Ascending aorta (tissue), 2 donors: ENCODE measurements around the gene TBC1D25. TPM values are rescaled to one million over a fixed set of nuclear protein-coding genes. Genes with fewer than 3 reads are reported as not detected.

Source experiments
- DNase-seq, 2 donors: peaks; one replicate each; pipeline ENCODE4 v3.0.0-alpha.2; 2019; ENCODE audit warnings: low spot score in 2 of 2
- H3K27ac ChIP-seq, 2 donors: fragments of 200-600 bp; sonication (generic); one replicate each; pipeline ENCODE4 v1.5.1; 2016 to 2017; ENCODE audit warnings: mild to moderate bottlenecking in 1 of 2
- H3K27me3 ChIP-seq: fragments of 200-600 bp; sonication (generic); one replicate; pipeline ENCODE4 v1.5.1; 2017
- H3K36me3 ChIP-seq, 2 donors: fragments of 200-600 bp; sonication (generic); one replicate each; pipeline ENCODE4 v1.5.1; 2016
- H3K4me1 ChIP-seq, 2 donors: fragments of 200-600 bp; sonication (generic); one replicate each; pipeline ENCODE4 v1.5.1; 2016 to 2017; ENCODE audit warnings: mild to moderate bottlenecking in 1 of 2
- H3K4me3 ChIP-seq, 2 donors: fragments of 200-600 bp; sonication (generic); one replicate each; pipeline ENCODE4 v1.5.1; 2016 to 2017; ENCODE audit warnings: mild to moderate bottlenecking in 1 of 2
- H3K9me3 ChIP-seq, 2 donors: fragments of 200-600 bp; sonication (generic); one replicate each; pipeline ENCODE4 v1.5.1; 2016
- CTCF ChIP-seq, 3 experiments: fragments of 200-600 bp in 2 of 3; fragments of 450-650 bp in 1 of 3; sonication (generic) in 2 of 3; IDR thresholded peaks; one replicate each; pipeline ENCODE4 v1.5.1; 2016 to 2019; ENCODE audit warnings: antibody characterized with exemption in 3 of 3, mild to moderate bottlenecking in 1 of 3, moderate library complexity in 1 of 3
- intact Hi-C: fragments of 100-400 bp; cut with DNase I; formaldehyde crosslinking; loops from one replicate; pipeline ENCODE4 v1.15.1; 2023
- total RNA-seq: library from RNA; depleted of rRNA; stranded (reverse); fragments of >200 nt; gene quantifications from one replicate; pipeline ENCODE4 v1.1.0, GENCODE V29; 2016

The TBC1D25 gene
- 8.2 TPM for total RNA-seq

GRCh38 chrX:48539345-48540027, at the start of gene TBC1D25:
TSS of gene TBC1D25 (plus strand) at chrX:48539714. CDS start at chrX:48539798, 84 bp downstream.
- H3K4me1 ChIP-seq: no peaks in the 10 kb centered on the region
- H3K27me3 ChIP-seq: no peaks in the 10 kb centered on the region
- peak; percentile 20 to 55 (median 43) for TF ChIP-seq CTCF (IDR thresholded peaks at IDR 0.05)
- DNase-seq: peak; percentile 93 to 98
- intact Hi-C loops: loop anchor here (1.0 to 10.0 kb wide), 7 partner anchors 18 to 375 kb away; partner anchors contain the start of genes EBP, FTSJ1, HDAC6 and PIM2
- peak within 1 kb of the TSS; percentile 53 to 78 for H3K4me3 ChIP-seq
- H3K27ac ChIP-seq: peak within 1 kb of the TSS; percentile 79 to 87
- peaks cover 0 to 7% of the 10 kb centered on the region in 2 donors for H3K36me3 ChIP-seq
- H3K9me3 ChIP-seq: no peaks in the 10 kb centered on the region

- no peaks in the 10 kb centered on the region for H3K27me3 ChIP-seq
- intact Hi-C loops: no loop called here
- DNase-seq: no peak
- H3K36me3 ChIP-seq: no peaks in the 10 kb centered on the region
- no peak overlapping the region for H3K4me3 ChIP-seq
- no peak for TF ChIP-seq CTCF (IDR thresholded peaks at IDR 0.05)
- H3K27ac ChIP-seq: no peak overlapping the region
- H3K4me1 ChIP-seq: no peaks in the 10 kb centered on the region
- H3K9me3 ChIP-seq: no peaks in the 10 kb centered on the region
These were observed 49.6 kb upstream of the TBC1D25 start for GRCh38 chrX:48489892-48490291.

GRCh38 chrX:48490661-48491060, 48.9 kb upstream of the TBC1D25 start:
- no peak for DNase-seq
- H3K27ac ChIP-seq: no peak overlapping the region
- intact Hi-C loops: no loop called here
- TF ChIP-seq CTCF (IDR thresholded peaks at IDR 0.05): no peak
- no peaks in the 10 kb centered on the region for H3K36me3 ChIP-seq
- no peaks in the 10 kb centered on the region for H3K27me3 ChIP-seq
- H3K4me3 ChIP-seq: no peak overlapping the region
- H3K4me1 ChIP-seq: no peaks in the 10 kb centered on the region
- H3K9me3 ChIP-seq: no peaks in the 10 kb centered on the region

- Histone ChIP-seq H3K4me1 (no peaks in the 10 kb centered on the region), H3K9me3 (no peaks in the 10 kb centered on the region), H3K4me3 (no peak overlapping the region), H3K27ac (no peak overlapping the region), H3K27me3 (no peaks in the 10 kb centered on the region), H3K36me3 (no peaks in the 10 kb centered on the region)
- DNase-seq: no peak
- TF ChIP-seq CTCF (IDR thresholded peaks at IDR 0.05): no peak
- intact Hi-C loops: no loop called here
These were observed 47.7 kb upstream of the TBC1D25 start for GRCh38 chrX:48491809-48492208.

- Histone ChIP-seq H3K36me3 (no peaks in the 10 kb centered on the region), H3K27ac (no peak overlapping the region), H3K9me3 (no peaks in the 10 kb centered on the region), H3K4me1 (no peaks in the 10 kb centered on the region), H3K4me3 (no peak overlapping the region), H3K27me3 (no peaks in the 10 kb centered on the region)
- no peak for TF ChIP-seq CTCF (IDR thresholded peaks at IDR 0.05)
- DNase-seq: no peak
- intact Hi-C loops: no loop called here
These were observed 47.1 kb upstream of the TBC1D25 start for GRCh38 chrX:48492293-48492910.
